ENCODE data around the gene CRY2. TPM values are rescaled to one million over a fixed set of nuclear protein-coding genes. Genes with fewer than 3 reads are reported as not detected.

The CRY2 gene
- total and polyA plus RNA-seq, 2 of the 8 experiments (the other 6 are each of a cell fraction or from before 2014, with no cell fraction given): 8.0 to 9.4 TPM

- peaks cover 0 to 5% (median 2%) of the 10 kb centered on the region in 4 experiments; a peak in 1 of 7 replicates for H3K27me3 ChIP-seq (replicated peaks in 1 of 4; ENCODE audit: control insufficient read depth in 3 of 4, extremely low read depth in 1 of 4, insufficient read depth in 3 of 4, low read length in 3 of 4)
- H3K4me3 ChIP-seq (ENCODE audit: extremely low read depth in 1 of 4, insufficient read depth in 2 of 4, low read depth in 3 of 4, low read length in 4 of 4): no peak overlapping the region
- no peak overlapping the region for H2BK5ac ChIP-seq (ENCODE audit: low read depth, low read length)
- no peak overlapping the region for H2BK12ac ChIP-seq (ENCODE audit: low read depth, low read length)
- no peak for FAIRE-seq
- no peak overlapping the region for H2AK5ac ChIP-seq (ENCODE audit: low read depth, low read length)
- H4K8ac ChIP-seq (ENCODE audit: extremely low read depth, insufficient read depth, low read length): no peak overlapping the region
- H4K20me1 ChIP-seq (replicated peaks in 1 of 2; ENCODE audit: control insufficient read depth in 1 of 2, insufficient read depth in 2 of 2, low read length in 2 of 2): peaks cover 10 to 24% of the 10 kb centered on the region in 2 experiments
- no peak overlapping the region for H3K18ac ChIP-seq (ENCODE audit: extremely low read depth, low read length)
- peaks cover 6 to 18% (median 15%) of the 10 kb centered on the region in 4 experiments; a peak in 6 of 8 replicates for H3K36me3 ChIP-seq (ENCODE audit: control insufficient read depth in 2 of 4, insufficient read depth in 4 of 4, low read length in 3 of 4)
- no peak overlapping the region for H3K56ac ChIP-seq (replicated peaks; ENCODE audit: insufficient read length, low read depth, low read length)
- no peak for TF ChIP-seq NANOG (IDR thresholded peaks at IDR 0.05; ENCODE audit: insufficient read depth, low read depth, low read length, poor library complexity, severe bottlenecking)
- TF ChIP-seq CBX5 (IDR thresholded peaks at IDR 0.05; ENCODE audit: low read depth, low read length): no peak
- no peak for TF ChIP-seq JUND (IDR thresholded peaks at IDR 0.05; ENCODE audit: low read length)
- TF ChIP-seq, protein P1, sequence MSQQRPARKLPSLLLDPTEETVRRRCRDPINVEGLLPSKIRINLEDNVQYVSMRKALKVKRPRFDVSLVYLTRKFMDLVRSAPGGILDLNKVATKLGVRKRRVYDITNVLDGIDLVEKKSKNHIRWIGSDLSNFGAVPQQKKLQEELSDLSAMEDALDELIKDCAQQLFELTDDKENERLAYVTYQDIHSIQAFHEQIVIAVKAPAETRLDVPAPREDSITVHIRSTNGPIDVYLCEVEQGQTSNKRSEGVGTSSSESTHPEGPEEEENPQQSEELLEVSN (IDR thresholded peaks at IDR 0.05): no peak
- no peak for TF ChIP-seq HDAC2 (IDR thresholded peaks at IDR 0.05; ENCODE audit: borderline replicate concordance in 1 of 2, low read depth in 2 of 2, low read length in 2 of 2)
- no peak for TF ChIP-seq BCL11A (IDR thresholded peaks at IDR 0.05; ENCODE audit: low read depth in 2 of 2, low read length in 2 of 2)
- no peak for TF ChIP-seq SIX5 (IDR thresholded peaks at IDR 0.05; ENCODE audit: low read depth, low read length)
- TF ChIP-seq CHD1 (IDR thresholded peaks at IDR 0.05; ENCODE audit: low read depth, low read length): no peak
- no peak for TF ChIP-seq SP1 (IDR thresholded peaks at IDR 0.05; ENCODE audit: low read depth, low read length)
- TF ChIP-seq SIRT6 (IDR thresholded peaks at IDR 0.05; ENCODE audit: low read length): no peak
- no peak for TF ChIP-seq BRCA1 (IDR thresholded peaks at IDR 0.05; ENCODE audit: low read depth, low read length)
- H3K23me2 ChIP-seq (ENCODE audit: low read depth, low read length): peaks cover 9% of the 10 kb centered on the region
- no peak overlapping the region for H3K4ac ChIP-seq (replicated peaks; ENCODE audit: insufficient read length, low read depth, low read length)
- no peaks in the 10 kb centered on the region for H3K9me3 ChIP-seq (ENCODE audit: insufficient read depth in 2 of 2, low read depth in 1 of 2, low read length in 1 of 2)
- no peak overlapping the region for H3K14ac ChIP-seq (ENCODE audit: insufficient read length)
- H3K23ac ChIP-seq (ENCODE audit: insufficient read length): no peak overlapping the region
- H3K79me2 ChIP-seq (ENCODE audit: control insufficient read depth in 1 of 2, insufficient read depth in 2 of 2, low read length in 2 of 2): no peaks in the 10 kb centered on the region
- no peak overlapping the region for H4K91ac ChIP-seq (replicated peaks; ENCODE audit: insufficient read length, low read length)
- H2AFZ ChIP-seq (ENCODE audit: low read length): no peak overlapping the region
- H2BK120ac ChIP-seq (replicated peaks; ENCODE audit: low read depth, low read length): no peak overlapping the region
- POLR2A ChIA-PET (ENCODE audit: partially characterized antibody): interaction anchor here (1.0 to 6.2 kb wide), 4 partner anchors 12 to 24 kb away, joined by 4 to 36 read pairs (median 7); partner anchors contain the start of genes LARGE2 and PEX16
- peaks cover 0 to 9% (median 3%) of the 10 kb centered on the region in 4 experiments; a peak in 5 of 7 replicates for H3K4me1 ChIP-seq (replicated peaks in 1 of 4; ENCODE audit: control insufficient read depth in 3 of 4, insufficient read depth in 4 of 4, low read length in 3 of 4)
- H4K5ac ChIP-seq (ENCODE audit: insufficient read length, low read depth, low read length): no peak overlapping the region
- WGBS, 2 experiments (ENCODE audit: extremely low coverage in 1 of 2, insufficient coverage in 1 of 2, insufficient read length in 1 of 2, insufficient replicate concordance in 2 of 2, low coverage in 1 of 2, low lambda C conversion rate in 2 of 2, missing lambda C conversion rate in 1 of 2): 95% methylated on average over 15 of the region's 15 CpGs; no CpG with 5 or more reads in 1 of the 2 experiments
- H3K79me1 ChIP-seq (ENCODE audit: low read depth, low read length): peaks cover 2% of the 10 kb centered on the region
- no peak overlapping the region for H3K4me2 ChIP-seq (ENCODE audit: insufficient read depth in 1 of 2, low read depth in 2 of 2, low read length in 2 of 2)
- H3K9ac ChIP-seq (replicated peaks in 1 of 4; ENCODE audit: extremely low read depth in 1 of 4, low read depth in 3 of 4, low read length in 3 of 4): no peak overlapping the region; a peak in 1 of 7 replicates
- H2BK15ac ChIP-seq (ENCODE audit: low read length): no peak overlapping the region
- H3K27ac ChIP-seq (ENCODE audit: low read depth, low read length): no peak overlapping the region
- no peak for DNase-seq (ENCODE audit: low read depth in 1 of 2, low spot score in 2 of 2)
- H2BK20ac ChIP-seq (ENCODE audit: low read length): no peak overlapping the region
- CTCF ChIA-PET (ENCODE audit: partially characterized antibody): interaction anchor here (0.8 to 1.2 kb wide), 3 partner anchors 26 to 32 kb away, joined by 3 read pairs; no protein-coding TSS in a partner anchor
Observed at GRCh38 chr11:45904309-45904915, 57.1 kb downstream of the CRY2 start.

Data from H1 (cell line).